Activated naive CD8-positive, alpha-beta T cell treated with anti-CD3 and anti-CD28 coated beads, Interleukin-2, amount 50 U/mL, for 16 hours (primary cell): ENCODE measurements around the gene RAPGEF2.

Experiments
- DNase-seq: peaks from one replicate; pipeline ENCODE4 v3.0.0-alpha.2; 2020; ENCODE audit warnings: low read depth, low spot score

Gene RAPGEF2

DNA sequence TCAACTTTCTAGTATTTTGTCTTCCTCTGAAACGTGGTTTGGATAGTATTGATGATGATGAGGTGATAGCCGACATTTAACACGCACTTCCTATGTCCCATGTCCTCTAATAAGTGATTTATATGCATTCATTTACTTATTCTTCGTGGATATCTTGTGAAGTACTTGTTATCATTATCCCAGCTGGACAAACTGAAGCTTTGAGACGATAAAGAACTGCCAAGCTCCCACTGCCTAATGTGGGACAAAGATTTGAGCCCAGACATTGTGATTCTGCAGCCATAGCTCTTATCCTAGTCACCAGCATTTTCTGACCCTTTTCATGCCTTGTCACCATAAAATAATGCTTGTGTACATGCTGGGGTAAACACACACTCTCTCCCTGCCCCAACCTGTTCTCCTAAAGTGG lies 92.5 kb downstream of the RAPGEF2 start:
- DNase-seq, result no peak

DNA sequence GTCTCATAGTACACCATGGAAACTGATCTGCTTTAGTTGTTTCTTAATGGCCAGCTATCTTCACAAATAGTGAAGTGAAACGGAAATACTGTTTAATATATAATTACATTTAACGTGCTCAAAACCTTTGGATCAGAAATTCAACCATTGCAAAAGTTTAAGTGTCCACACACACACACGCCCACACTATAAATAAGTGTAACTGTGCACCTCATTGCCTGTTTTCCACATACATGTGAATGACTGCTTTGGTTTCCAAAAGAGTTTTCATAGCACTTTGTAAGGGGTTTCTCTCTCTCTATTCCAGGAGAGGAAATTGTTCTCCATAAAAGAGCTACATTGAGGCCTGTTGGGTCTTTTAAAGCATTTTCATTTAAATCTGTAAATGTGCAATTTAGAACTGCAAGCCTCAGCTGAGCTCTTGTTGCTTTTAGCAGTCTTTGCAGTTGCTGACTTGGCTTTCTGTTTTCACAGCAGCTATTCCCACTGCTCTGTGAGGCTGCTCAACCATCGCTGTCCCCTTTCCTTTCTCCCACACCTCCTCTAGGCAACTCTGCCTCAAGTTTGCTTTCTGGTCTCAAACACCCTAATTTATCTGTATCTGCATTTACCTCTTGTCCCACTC lies 94.5 kb downstream of the RAPGEF2 start:
- no peak for DNase-seq

DNA sequence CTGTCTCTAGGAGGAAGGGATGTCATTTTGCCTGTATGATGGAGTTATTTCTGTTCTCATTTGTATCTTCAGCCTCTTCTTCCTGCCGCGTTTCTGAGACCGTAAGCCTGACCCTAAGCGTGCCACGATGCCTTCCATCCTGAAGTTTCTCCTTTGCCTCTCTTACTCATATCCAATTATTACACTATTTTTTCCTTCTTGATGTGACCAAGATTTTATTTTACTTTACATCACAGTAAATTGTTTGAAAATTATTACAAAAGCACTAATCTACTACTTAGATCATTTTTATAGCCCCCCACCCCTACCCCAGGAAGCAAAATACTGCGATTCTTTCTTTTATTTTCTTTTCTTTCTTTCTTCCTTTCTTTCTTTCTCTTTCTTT lies 95.0 kb downstream of the RAPGEF2 start:
- DNase-seq, result no peak

DNA sequence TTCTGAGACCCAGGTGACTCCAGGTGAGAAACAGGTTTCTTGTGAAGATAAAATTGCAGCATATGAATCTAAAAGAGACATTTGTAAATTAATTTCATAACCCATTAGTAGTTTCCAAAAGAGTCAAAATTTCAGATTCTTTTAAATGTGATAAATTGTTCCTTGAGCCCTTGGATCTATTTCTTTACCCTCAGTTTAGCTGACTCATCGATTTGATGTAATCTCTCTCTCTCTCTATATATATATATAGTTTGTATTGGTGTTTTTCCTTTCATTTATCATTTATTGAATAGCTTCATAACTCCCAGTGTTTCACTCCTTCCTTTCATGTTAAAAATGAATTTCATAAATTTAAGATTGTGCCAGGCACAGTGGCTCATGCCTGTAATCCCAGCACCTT lies 96.9 kb downstream of the RAPGEF2 start:
- no peak for DNase-seq

DNA sequence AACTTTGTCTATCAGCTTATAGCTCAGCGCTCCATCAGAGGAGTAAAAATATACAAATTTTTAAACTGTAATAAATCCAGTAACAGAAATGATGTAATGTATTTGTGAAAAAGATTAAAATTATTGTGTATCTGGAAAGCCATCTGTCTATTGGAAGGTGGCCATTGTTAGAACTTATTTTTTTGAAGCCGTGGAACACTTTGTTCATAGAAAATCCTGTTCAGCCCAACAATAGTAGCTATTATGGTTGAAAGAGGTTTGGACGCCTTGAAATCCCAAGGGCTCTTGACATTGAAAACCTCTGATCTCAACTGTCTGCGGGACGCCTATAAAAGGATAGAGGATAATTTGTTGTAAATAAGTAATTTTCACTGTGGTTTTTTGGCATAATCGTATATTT lies 98.3 kb downstream of the RAPGEF2 start:
- no peak for DNase-seq

DNA sequence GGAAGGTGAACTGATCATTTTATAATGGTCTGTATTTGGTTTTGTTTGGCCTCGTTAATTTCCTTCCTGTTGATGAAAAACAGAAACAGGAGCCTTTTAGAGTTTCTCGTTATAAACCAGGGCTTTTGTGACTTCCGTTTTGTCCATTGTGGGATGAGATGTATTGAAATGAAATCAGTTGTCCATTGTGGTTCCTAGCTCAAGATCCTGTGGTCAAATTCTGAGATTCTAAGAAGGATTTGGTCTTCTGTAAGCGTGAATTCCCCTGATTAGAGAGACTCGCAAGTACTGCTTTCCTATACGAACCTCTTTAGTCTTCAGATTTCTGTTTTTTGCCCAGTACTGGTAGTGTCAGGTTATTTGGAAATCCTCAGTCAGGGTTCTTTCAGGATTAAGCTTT lies 101.7 kb downstream of the RAPGEF2 start:
- no peak for DNase-seq

DNA sequence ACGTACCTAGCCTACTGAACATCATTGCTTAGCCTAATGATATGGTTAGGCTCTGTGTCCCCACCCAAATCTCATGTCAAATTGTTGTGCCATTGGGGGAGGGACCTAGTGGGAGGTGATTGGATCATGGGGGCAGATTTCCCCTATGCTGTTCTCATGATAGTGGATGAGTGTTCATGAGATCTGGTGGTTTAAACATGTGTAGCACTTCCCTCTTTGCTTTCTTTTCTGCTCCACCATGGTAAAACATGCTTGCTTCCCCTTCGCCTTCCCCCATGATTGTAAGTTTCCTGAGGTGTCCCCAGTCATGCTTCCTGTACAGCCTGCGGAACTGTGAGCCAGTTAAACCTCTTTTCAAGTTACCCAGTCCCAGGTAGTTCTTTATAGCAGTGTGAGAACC lies 102.6 kb downstream of the RAPGEF2 start:
- no peak for DNase-seq

DNA sequence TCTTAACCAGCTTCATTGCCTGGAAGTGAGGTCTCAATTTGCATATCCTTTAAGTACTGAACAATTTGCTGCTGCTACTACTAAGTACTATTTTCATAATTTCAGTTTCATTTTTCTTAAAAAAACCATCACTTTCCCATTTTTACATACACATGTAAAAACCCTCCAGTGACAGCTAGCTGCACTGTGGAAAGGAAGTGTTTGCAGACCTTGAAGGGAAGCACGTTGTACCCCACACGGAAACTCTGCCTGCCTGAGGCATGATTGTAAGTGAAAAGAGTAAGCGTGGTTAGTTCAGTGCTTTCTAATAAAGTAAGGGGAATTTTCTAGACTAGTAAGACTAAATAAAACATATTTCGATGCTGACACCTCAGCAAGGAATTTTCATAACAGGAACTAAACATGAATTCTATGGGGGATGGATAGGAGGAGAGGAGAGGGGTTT lies 103.6 kb downstream of the RAPGEF2 start:
- no peak for DNase-seq

DNA sequence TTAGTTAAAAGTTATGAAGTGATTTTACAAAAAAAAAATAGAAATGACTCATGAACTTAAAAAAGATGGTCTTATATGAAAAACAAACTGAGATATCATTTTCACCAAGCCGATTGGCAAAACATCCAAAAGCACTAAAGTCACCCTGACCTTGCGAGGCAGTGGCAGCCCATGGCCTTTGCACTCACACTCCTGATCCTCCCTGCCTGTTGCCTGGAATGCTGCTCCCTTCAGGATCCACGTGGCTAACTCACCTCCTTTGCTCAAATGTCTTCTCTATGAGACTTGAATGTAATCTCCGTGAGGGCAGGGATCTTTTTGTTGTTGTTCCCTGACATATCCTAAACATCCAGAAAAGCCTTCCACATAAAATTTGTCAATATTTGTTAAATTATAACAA lies 106.4 kb downstream of the RAPGEF2 start:
- DNase-seq, result no peak

DNA sequence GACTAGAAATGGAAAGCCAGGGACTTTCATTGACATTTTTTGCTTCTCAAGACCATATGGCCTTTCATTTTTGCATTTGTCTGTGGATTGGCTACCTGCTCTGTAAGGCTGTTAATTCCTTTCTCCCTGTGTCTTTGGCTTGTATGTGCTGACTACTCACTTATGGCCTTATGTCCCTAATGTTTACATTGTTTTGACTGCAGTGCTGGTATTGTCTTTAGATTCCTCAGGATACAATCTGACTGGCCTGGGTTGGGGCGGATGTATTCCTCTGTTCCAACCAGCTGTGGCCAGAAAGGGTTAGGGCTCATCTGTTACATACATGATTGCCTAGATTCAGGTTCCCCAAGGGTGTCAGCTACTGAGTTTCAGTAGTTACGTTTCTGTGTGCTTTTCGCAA lies 108.1 kb downstream of the RAPGEF2 start:
- no peak for DNase-seq

DNA sequence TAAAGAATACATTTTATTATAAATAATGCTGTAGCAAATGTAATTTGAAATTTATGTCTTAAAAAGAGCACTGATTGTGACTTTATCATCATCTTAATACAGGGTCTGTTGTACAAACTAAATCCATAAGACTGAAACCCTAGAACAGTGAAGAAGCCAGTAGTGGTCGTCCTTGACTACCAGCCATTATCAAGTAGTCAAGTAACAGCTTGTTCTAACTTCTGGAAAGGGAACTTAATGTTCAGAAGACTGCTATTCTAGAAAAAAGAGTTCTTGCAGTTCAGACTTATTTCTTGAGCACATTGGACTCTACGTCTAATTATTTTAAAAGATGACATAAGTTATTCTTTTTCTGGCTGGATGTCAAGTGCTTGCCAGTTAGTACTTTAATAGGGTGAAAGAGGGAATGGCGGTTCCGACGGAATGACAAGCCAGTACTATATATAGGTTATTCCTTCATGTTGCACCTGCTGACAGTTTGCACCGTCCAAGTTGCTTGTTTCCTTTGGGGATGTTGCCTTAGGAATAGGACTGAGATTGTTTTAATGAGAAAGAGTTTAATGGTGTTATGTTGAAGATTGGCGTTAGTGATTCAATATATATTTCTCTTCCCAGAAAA lies 109.9 kb downstream of the RAPGEF2 start:
- DNase-seq, result no peak

DNA sequence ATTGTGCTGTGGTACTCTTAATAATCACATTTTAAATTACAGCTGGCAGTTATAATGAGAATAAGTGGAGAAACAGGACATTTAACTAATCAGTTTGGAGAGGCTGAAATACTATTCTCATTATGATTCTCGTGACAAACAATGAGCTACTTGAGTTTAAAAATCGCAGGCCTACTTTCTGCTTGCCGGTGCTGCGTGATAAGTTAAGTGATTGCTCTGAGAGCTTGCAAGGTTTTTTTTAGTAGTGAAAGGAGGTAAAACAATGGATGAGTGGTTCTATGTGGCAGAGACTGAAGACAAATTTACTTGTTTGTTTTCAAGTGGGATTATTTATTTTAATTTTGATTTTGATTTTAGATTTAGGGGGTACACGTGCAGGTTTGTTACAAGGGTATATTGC lies 114.0 kb downstream of the RAPGEF2 start:
- DNase-seq, result no peak

DNA sequence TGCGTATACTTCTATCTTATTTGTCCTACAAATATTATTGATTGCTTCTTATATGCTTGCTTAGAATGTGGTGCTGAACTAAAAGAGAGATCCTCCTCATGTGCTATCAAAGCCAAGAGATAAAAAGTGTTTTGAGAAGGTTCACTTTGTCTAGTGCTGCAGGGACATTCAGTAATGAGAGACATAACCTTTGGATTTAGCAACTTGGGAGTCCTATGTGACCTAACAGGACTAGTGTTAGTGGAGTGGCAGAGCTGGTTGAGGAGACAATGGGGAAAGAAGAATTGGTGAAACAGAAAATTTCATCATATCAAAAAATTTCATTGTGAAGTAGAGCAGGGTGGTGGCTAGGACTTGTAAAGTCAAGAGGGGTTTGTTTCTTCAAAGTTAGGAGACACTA lies 117.0 kb downstream of the RAPGEF2 start:
- DNase-seq, result no peak

DNA sequence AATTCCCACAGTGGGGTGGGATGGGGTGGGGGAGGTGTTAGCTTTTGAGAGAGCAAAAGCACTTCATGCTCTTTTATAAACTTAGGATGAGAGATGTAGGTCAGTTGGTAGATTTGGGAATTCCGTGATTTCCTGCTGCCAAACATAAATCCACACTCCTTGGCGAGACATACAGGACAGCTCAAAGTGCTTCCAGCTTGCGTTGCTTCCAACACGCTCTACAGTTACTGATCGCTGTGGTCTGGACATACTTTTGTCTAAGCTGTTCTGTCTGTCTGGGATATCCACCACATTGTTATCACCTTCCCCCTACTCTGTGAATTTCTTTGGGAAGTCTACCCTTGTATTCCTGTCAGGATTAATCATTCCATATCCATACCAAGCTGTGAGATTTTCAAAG lies 117.5 kb downstream of the RAPGEF2 start:
- no peak for DNase-seq

DNA sequence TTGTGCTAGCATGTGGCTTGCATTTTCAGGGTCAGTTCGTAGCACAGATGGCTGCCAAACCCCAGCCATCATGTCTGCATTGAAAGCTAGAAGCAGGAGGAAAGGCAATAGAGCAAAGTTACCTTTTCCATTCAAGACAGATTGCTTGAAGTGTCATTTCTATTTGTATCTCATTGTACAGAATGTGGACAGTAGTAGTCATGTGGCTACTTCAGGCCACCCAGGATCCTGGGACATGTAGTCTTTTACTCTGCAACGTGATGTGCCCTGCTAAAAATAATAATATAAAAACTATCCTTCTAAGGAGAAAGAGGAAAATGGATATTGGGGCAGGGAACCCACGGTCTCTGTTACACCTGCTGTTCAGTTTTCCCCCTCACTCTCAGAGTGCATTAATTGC lies 118.4 kb downstream of the RAPGEF2 start:
- DNase-seq, result no peak

DNA sequence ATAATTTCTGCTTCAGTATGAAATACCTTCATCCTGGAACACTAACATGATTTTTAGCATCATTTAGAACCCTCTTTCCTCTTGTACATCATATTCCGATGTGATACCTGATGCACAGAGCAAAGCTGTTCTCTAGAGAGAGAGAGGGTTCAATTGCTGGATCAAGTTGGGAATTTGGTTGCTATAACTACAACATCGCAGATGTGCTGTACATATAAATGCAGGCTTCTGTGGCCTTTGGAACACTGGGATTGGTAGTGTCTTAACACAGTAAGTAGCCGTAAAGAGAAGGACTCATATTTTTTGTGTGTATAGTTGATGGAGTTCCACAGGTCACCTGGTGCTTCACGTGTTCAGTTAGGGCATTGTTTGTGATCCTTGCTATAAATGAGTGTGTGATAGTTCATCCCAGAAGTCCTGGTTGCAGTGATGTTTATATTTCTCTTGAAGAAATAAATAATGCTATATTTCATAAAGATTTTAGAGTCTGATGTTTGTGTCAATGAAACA lies 119.2 kb downstream of the RAPGEF2 start:
- DNase-seq, result no peak

DNA sequence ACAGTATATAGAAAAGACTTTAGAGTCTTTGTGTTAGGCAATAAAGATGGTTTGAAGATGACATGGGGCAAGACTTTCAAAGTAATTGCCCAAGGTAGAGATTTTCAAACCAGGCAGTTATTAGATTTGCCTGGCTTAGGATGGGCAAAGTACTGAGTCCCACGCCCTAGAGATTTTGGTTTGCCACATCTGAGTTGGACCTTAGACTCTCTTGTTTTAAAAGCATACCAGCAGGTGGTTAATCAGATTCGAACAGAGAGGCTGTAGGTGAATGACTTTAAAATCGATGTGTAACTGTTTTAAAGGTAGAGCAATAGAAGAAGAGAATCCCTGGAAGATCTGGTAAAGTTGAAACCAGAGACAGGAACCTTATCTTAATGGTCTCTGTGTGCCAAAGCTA lies 121.5 kb downstream of the RAPGEF2 start:
- no peak for DNase-seq

DNA sequence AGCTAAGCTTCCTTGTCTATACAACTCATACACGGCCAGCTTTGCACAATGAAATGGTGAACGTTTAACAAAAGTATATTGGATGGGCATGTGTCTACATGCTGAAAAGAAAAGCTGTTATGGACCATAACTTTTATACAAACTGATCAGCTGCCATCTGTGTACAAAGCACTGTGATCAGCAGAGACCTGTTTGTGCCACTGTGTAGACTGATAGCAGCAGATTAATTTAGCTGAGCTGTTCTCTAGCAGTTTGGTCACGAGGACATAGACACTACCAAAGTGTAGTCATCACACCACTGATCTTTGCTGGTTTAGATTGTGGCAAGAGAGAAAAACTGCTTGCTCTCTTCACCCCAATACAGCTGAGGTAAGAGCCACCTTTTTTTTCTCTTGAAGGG lies 124.5 kb downstream of the RAPGEF2 start:
- DNase-seq, result no peak

DNA sequence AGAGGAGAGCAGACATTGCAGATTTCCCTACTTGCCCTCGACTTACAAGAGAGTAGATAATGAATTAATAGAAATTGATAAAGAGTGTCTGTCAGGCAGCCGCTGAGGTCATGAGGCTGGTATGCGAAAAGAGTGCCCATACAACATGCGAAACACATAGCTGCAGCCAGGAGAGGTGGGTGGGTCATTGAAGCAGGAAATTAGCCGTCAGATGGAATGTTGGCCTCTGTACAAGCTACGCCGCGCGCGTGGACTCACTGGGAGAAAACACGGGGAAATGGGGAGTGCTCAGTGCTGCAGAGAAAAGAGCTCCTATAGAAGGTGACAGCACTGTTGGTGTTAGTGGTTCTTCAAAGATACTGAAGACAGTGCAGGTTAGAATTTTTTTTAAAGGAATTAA lies 125.1 kb downstream of the RAPGEF2 start:
- DNase-seq, result no peak

DNA sequence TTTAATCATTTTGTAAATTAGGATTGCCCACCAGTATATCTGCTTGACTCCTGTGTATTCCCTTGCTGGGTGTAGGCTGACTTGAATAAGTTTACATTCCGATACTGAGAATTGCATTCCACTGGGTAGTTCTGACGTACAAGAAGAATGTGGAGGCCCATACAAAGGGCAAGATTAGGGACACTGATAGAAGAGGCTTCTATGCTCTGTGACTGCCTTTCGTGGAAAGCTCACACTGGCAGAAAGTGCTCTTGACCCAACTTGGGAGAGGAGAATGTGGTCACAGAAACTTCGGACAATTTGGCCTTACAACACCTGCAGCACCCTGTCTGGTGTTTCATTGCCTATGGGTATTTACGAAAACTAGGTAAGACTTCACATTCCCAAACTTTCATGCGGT lies 126.3 kb downstream of the RAPGEF2 start:
- DNase-seq, result no peak

DNA sequence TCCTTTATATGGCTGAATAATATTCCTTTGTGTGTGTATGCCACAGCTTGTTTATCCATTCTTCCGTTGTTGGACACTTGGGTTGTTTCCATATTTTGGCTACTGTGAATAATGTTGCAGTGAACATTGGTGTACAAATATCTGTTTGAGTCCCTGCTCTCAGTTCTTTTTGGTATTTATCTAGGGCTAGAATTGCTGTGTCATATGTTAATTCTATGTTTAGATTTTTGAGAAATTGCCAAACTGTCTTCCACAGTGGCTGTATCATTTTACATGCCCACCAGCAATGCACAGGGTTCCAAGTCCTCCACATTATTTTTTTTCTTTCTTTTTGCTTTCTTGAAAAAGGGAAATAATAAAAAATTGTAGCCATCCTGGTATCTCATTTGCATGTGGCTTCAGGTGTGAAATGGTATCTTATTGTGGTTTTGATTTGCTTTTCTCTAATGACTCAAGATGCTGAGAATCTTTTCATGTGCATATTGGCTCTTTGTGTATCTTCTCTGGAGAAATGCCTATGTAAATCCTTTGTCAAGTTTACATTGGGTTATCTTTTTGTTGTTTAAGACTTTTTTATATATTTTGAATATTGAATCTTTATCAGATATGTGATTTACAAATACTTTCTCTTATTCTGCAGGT lies 129.7 kb downstream of the RAPGEF2 start:
- no peak for DNase-seq

DNA sequence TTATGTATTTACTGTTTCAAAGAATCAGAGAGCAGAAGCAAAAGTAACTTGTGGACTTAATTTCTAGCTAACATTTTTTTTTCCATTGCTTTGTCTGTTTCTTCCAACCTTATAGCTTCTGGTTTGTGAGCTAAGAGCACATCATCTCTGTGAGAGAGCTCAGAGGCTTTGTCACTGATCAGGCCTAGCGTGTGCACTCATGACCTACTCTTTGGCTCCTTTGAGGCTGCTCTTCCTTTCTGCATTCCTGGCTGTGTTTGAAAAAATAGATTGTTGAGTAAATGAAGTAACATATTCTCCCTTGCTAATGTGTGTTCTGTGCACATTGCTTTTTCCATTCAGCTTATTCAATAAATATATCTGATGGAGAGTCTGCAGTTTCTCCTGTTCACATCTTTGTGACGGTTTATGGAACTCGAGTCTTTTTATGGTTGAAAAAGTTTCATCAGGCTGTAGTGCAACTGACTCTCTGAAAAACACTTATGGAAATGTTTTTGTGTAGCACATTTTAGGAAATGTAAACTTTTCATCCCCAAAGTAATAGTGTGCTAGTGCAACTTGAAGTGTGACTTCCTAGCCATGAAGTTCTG lies 133.0 kb downstream of the RAPGEF2 start:
- DNase-seq, result no peak

DNA sequence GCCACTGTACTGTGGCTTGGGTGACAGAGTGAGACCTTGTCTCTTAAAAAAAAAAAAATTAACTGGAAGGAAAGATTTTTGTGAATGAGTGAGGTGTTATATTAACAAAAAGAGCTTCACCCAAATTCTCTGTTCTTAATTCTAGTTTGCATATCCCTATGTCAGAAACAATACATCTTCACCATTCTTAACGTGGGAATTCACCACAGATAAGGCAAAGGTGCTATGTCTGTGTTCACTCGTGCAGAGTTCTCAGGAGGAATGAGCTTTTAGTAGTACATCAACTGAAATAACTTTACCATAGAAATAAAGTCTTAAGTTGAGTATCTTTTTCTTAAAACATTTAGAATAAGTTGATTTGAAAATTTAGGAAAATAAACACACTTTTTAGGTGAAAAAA lies 135.1 kb downstream of the RAPGEF2 start:
- no peak for DNase-seq
